ENCODE measurements around the gene NEURL1.
"Not testable (repeated sequence)": the region's sequence is repeated elsewhere in the genome, so short reads cannot be mapped to it uniquely, and the experiment has no call there.

Gene NEURL1

GRCh38 chr10:103629581-103629980 is 136.1 kb downstream of the NEURL1 start:
- no peak for DNase-seq

GRCh38 chr10:103630156-103630555 is 136.7 kb downstream of the NEURL1 start:
- DNase-seq: no peak

- no peak for DNase-seq
These were observed 138.7 kb downstream of the NEURL1 start for GRCh38 chr10:103632247-103632642.

GRCh38 chr10:103632871-103633270 is 139.4 kb downstream of the NEURL1 start:
- DNase-seq: not testable (repeated sequence)

- DNase-seq: no peak
These were observed 140.3 kb downstream of the NEURL1 start for GRCh38 chr10:103633846-103634245.

- DNase-seq: no peak
These were observed 142.1 kb downstream of the NEURL1 start for GRCh38 chr10:103635580-103635979.

- no peak for DNase-seq
These were observed 143.0 kb downstream of the NEURL1 start for GRCh38 chr10:103636492-103636891.

GRCh38 chr10:103637011-103637410 is 143.5 kb downstream of the NEURL1 start:
- DNase-seq: no peak

- no peak for DNase-seq
These were observed 144.5 kb downstream of the NEURL1 start for GRCh38 chr10:103637927-103638557.

- no peak for DNase-seq
These were observed 145.4 kb downstream of the NEURL1 start for GRCh38 chr10:103638948-103639347.

- no peak for DNase-seq
These were observed 147.1 kb downstream of the NEURL1 start for GRCh38 chr10:103640436-103641181.

GRCh38 chr10:103641326-103641725 is 147.8 kb downstream of the NEURL1 start:
- no peak for DNase-seq
